Loucy (cell line): ENCODE results near the gene ARF1.

Experiments used
- H2AFZ ChIP-seq: fragments of 200-600 bp; sonication (generic); 2 replicates; pipeline ENCODE4 v1.6.0; 2016; ENCODE audit warnings: antibody characterized with exemption, mild to moderate bottlenecking, low read length, moderate library complexity
- H3F3A ChIP-seq: fragments of 200-600 bp; 2 replicates; pipeline ENCODE4 v1.6.0; 2016; ENCODE audit warnings: antibody characterized with exemption, low read depth, mild to moderate bottlenecking
- H3K27me3 ChIP-seq: fragments of 200-600 bp; sonication (generic); 2 replicates; pipeline ENCODE4 v1.6.1; 2014; ENCODE audit warnings: low read length, mild to moderate bottlenecking; ENCODE audit not compliant: insufficient read depth, poor library complexity, severe bottlenecking
- H3K36me3 ChIP-seq: fragments of 200-600 bp; sonication (generic); 2 replicates; pipeline ENCODE4 v1.6.1; 2016; ENCODE audit warnings: low read length; ENCODE audit not compliant: insufficient read depth
- H3K4me1 ChIP-seq: fragments of 200-600 bp; sonication (generic); 2 replicates; pipeline ENCODE4 v1.5.1; 2014; ENCODE audit warnings: low read length, mild to moderate bottlenecking; ENCODE audit not compliant: insufficient read depth, poor library complexity, severe bottlenecking
- H3K4me2 ChIP-seq: fragments of 200-600 bp; sonication (generic); 2 replicates; pipeline ENCODE4 v1.6.0; 2014; ENCODE audit warnings: antibody characterized with exemption, low read length, low read depth, mild to moderate bottlenecking; ENCODE audit not compliant: poor library complexity, severe bottlenecking
- H3K4me3 ChIP-seq: fragments of 200-600 bp; sonication (generic); 2 replicates; pipeline ENCODE4 v1.5.1; 2014; ENCODE audit warnings: low read length, mild to moderate bottlenecking, mixed read lengths; ENCODE audit not compliant: poor library complexity, severe bottlenecking
- H3K79me2 ChIP-seq: fragments of 200-600 bp; sonication (generic); 2 replicates; pipeline ENCODE4 v1.6.1; 2014; ENCODE audit warnings: low read length; ENCODE audit not compliant: insufficient read depth
- H3K9ac ChIP-seq: fragments of 200-600 bp; sonication (generic); 2 replicates; pipeline ENCODE4 v1.6.0; 2014; ENCODE audit warnings: mild to moderate bottlenecking, low read depth, low read length, moderate library complexity; ENCODE audit not compliant: poor library complexity, severe bottlenecking
- H3K9me2 ChIP-seq: fragments of 200-600 bp; sonication (generic); replicated peaks from 2 replicates; pipeline ENCODE4 v1.6.1; 2016; ENCODE audit warnings: low read depth, low read length, mixed read lengths
- H3K9me3 ChIP-seq: fragments of 200-600 bp; sonication (generic); 2 replicates; pipeline ENCODE4 v1.6.1; 2014; ENCODE audit warnings: mild to moderate bottlenecking, antibody characterized with exemption, low read length, low read depth; ENCODE audit not compliant: insufficient read depth
- H4K20me1 ChIP-seq: fragments of 200-600 bp; sonication (generic); 2 replicates; pipeline ENCODE4 v1.6.0; 2014; ENCODE audit warnings: antibody characterized with exemption, low read length, mild to moderate bottlenecking; ENCODE audit not compliant: insufficient read depth, poor library complexity, severe bottlenecking
- CTCF ChIP-seq: fragments of 200-600 bp; sonication (generic); conservative IDR thresholded peaks from 2 replicates; pipeline ENCODE4 v1.5.1; 2014; ENCODE audit warnings: mild to moderate bottlenecking, antibody characterized with exemption, low read length
- EZH2phosphoT487 ChIP-seq: fragments of 200-600 bp; IDR thresholded peaks from 2 replicates; pipeline ENCODE4 v1.6.1; 2018; ENCODE audit warnings: antibody characterized with exemption, mild to moderate bottlenecking, moderate library complexity, borderline replicate concordance

ARF1 gene

DNA sequence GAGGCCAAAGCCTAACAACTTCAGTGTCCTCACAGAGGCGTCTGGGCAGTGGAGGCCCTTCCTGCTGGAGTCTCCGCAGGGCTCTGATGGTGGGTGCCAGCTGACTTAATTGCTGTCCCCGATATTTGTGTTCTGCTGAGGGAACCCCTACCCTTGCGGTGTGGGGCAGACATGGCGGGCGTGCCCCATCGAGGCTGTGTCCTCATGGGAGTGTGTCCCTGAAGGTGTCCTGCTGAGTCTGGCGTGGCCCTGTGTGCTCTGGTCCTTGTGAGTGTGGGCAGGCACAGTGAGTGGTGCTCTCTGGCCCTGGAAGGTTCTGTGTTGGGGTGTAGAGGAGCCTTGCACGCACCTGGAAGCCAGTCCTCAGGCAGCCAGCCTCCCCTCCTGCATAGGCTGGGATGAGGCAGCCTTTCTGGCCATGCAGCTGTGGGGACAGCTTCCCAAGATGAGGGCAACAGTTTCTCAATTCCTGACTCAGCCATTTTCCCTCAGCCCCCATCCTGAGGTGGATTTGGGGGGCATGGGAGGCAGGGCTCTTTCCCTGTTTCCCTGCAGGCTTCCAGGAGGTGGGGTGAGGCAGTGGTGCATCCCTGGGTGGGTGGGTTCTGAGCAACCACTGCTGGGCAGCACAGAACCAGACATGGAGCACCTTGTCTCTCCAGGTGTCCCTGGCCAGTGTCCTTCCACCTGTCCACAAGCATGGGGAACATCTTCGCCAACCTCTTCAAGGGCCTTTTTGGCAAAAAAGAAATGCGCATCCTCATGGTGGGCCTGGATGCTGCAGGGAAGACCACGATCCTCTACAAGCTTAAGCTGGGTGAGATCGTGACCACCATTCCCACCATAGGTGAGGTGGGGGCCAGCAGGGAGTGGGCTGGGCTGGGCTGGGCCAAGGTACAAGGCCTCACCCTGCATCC lies 14.2 kb downstream of the ARF1 start:
- Histone ChIP-seq H3K27me3 (no peaks in the 10 kb centered on the region), H3F3A (no peaks in the 10 kb centered on the region), H3K9me2 (no peaks in the 10 kb centered on the region), H2AFZ (no peak overlapping the region), H4K20me1 (peaks cover 84% of the 10 kb centered on the region), H3K4me3 (no peak overlapping the region), H3K79me2 (peaks cover 79% of the 10 kb centered on the region), H3K4me1 (no peaks in the 10 kb centered on the region), H3K4me2 (no peak overlapping the region), H3K9ac (no peak overlapping the region), H3K9me3 (peaks cover 13% of the 10 kb centered on the region; the same call in 1 of the 2 replicates), H3K36me3 (peaks cover 70% of the 10 kb centered on the region; the same call in 1 of the 2 replicates)
- TF ChIP-seq CTCF (no peak), EZH2phosphoT487 (no peak)

DNA sequence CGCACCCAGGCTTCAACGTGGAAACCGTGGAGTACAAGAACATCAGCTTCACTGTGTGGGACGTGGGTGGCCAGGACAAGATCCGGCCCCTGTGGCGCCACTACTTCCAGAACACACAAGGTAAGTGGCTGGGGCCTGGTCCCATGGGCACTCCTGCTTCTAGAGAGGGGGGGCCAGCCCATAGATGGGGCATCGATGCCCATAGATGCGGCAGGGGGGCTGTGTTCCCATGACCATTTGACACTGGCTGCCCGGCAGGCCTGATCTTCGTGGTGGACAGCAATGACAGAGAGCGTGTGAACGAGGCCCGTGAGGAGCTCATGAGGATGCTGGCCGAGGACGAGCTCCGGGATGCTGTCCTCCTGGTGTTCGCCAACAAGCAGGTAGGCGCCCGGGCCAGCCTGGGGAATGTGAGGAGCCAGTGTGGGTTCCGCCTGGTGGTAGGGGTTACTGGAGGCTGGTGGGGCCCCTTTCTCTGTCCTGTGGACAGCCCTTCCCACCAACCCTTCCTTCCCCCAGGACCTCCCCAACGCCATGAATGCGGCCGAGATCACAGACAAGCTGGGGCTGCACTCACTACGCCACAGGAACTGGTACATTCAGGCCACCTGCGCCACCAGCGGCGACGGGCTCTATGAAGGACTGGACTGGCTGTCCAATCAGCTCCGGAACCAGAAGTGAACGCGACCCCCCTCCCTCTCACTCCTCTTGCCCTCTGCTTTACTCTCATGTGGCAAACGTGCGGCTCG lies 15.0 kb downstream of the ARF1 start:
- H3K4me3 ChIP-seq, result no peak overlapping the region
- H2AFZ ChIP-seq, result no peak overlapping the region
- TF ChIP-seq CTCF (no peak), EZH2phosphoT487 (no peak)
- H3K9me3 ChIP-seq, result peaks cover 13% of the 10 kb centered on the region; the same call in 1 of the 2 replicates
- H3K27me3 ChIP-seq, result no peaks in the 10 kb centered on the region
- no peaks in the 10 kb centered on the region for H3F3A ChIP-seq
- H3K9me2 ChIP-seq, result no peaks in the 10 kb centered on the region
- H3K4me1 ChIP-seq, result no peaks in the 10 kb centered on the region
- H4K20me1 ChIP-seq, result peaks cover 84% of the 10 kb centered on the region
- no peak overlapping the region for H3K9ac ChIP-seq
- H3K4me2 ChIP-seq, result no peak overlapping the region
- peaks cover 61% of the 10 kb centered on the region; the same call in 1 of the 2 replicates for H3K36me3 ChIP-seq
- H3K79me2 ChIP-seq, result peaks cover 79% of the 10 kb centered on the region

GRCh38 chr1:228098323-228098931 lies 15.9 kb downstream of the ARF1 start:
- TF ChIP-seq CTCF (no peak), EZH2phosphoT487 (no peak)
- H3K36me3 ChIP-seq, result peaks cover 53% of the 10 kb centered on the region; the same call in 1 of the 2 replicates
- H3F3A ChIP-seq, result no peaks in the 10 kb centered on the region
- peaks cover 76% of the 10 kb centered on the region for H3K79me2 ChIP-seq
- no peaks in the 10 kb centered on the region for H3K9me2 ChIP-seq
- no peak overlapping the region for H3K4me2 ChIP-seq
- H3K9me3 ChIP-seq, result peaks cover 13% of the 10 kb centered on the region; the same call in 1 of the 2 replicates
- H3K9ac ChIP-seq, result no peak overlapping the region
- no peak overlapping the region for H3K4me3 ChIP-seq
- H3K27me3 ChIP-seq, result no peaks in the 10 kb centered on the region
- H3K4me1 ChIP-seq, result no peaks in the 10 kb centered on the region
- peaks cover 77% of the 10 kb centered on the region for H4K20me1 ChIP-seq
- H2AFZ ChIP-seq, result no peak overlapping the region
